Activated CD4-positive, CD25-positive, alpha-beta regulatory T cell treated with anti-CD3 and anti-CD28 coated beads, Interleukin-2, amount 50 U/mL, for 72 hours (primary cell): ENCODE data around the gene C11orf58.

ENCODE experiments used
- DNase-seq: peaks from one replicate; pipeline ENCODE4 v3.0.0; 2021

C11orf58 gene

DNA sequence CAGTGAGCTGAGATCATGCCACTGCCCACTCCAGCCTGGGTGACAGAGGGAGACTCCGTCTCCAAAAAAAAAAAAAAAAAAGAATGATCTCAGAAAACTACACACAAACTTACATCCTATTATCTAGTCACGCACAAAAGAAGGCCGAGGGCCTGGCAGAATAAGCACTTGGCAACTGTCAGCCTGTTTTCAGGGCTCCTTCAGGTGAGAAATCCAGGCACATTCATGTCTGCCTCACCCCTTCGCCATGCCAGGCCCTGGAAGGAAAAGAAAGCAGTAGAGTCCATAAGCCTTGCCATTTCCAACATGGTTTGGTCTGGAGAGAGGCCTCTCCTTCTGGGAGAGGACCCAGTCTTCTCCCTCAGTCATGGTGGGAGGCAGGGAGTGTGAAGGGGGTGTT, 30.9 kb downstream of the C11orf58 start:
- no peak for DNase-seq

DNA sequence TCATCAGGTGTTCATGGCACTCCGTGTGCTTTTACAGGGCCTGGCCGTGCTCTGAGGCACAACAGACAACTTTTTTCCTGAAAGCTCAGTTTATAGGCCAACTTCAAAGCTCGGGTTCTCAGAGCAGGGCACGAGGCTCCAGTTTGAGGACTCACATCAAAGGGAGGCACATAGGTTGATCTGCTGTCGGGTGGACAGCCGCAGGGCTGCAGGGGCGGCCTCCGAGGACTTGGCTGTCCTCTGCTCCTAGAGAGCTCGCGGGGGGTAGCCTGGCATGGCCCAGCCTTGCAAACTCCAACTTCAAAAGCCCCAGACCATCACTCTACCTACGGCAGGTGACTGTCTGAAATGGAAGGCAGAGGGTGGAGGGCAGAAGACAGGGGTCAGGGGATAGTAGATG, 31.6 kb downstream of the C11orf58 start:
- no peak for DNase-seq

DNA sequence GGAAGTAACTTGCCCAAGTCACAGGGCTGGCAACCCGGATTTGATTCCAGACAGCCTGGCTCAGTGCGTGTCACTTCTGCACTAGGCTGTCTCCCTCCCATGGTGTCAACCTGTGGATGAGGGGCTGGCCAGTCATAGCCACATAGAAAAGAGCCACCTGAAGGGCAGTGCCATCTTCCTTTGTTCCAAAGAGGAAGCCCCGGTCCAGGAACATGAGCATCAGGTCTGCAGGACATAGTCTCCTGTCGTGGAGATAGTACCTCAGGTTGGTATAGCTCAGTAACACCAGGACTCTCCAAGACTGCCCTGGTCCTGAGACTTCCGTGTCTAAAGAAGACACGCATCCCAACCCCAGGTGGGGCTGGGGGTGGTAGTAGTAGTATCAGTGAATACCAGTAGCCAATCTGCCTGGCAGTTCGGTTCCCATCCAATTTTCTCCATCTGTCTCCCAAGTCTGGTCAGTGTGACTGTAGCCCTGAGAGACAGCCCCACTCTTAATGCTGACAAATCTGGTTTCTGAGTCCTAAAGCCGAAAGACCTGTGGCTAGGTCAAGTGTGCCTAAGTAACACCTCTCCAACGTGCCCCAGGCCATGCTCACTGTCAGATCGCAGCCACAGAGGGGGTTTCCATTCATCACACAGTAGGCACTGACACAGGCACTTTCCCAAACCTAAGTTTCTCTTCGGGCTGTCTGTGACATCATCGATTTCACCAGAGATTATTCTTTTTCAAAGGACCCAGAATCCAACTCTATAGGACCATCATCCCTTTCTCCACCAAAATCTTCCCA, 33.1 kb downstream of the C11orf58 start:
- no peak for DNase-seq

DNA sequence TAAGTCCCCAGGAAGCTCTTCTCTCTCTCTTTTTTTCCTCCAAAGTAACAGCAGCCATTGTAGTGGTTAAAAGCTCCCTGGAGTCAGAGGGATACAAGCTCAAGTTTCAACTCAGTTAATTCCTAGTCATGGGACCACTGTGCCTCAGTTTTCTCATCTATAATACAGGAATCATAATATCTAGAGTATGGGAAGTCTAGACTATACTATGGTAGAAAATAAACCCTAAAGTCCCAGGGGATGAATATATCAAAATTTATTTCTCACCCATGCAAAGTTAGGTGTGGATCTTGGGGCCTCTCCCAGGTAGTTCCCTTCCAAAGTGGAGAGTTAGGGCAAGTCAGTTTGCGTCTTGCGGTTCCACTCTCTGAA, 33.7 kb downstream of the C11orf58 start:
- DNase-seq: no peak

DNA sequence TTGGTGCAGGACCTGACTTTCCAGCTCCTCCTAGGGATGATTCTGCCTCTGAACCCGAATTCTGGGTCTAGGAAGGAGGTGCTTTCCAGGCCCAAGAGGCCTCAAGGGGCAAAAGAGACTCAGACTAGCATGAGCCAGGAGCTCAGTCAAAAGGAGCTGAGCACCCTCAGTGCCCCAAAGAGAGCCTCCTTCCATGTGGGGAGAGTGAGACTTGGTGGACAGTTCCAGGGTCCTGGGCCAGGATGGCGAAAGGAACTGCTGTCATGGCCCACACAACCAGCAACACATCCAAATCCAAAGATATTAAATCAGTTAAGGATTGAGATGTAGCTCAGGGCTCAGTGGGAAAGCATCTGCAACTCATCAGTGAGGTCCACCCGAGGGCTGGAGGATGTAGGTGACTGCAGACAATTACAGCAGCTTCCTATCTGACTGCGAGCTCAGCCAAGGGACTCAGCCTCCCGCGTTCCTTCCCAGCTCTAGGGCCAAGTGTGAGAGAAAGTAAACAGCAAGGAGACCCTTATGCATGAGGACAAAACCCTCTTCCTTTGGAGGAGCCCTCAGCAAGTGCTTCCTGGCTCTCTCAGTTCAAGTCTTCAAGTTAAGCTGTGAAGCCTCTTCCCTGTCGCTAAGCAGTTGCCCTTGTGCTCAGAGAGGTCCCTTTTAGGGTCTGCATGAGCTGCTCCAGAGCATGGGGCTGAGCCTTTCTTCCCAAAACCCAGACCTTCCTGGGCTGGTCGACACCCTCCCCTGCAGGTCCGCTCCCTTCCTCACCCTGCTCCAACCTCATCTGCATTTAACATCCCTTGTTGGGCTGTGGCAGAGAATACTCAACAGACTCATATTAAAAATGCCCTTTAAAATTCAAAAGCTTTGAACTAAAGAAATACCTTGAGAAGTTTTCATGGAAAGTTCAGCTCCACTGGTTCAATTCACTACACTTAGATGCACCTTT, 35.8 kb downstream of the C11orf58 start:
- no peak for DNase-seq

DNA sequence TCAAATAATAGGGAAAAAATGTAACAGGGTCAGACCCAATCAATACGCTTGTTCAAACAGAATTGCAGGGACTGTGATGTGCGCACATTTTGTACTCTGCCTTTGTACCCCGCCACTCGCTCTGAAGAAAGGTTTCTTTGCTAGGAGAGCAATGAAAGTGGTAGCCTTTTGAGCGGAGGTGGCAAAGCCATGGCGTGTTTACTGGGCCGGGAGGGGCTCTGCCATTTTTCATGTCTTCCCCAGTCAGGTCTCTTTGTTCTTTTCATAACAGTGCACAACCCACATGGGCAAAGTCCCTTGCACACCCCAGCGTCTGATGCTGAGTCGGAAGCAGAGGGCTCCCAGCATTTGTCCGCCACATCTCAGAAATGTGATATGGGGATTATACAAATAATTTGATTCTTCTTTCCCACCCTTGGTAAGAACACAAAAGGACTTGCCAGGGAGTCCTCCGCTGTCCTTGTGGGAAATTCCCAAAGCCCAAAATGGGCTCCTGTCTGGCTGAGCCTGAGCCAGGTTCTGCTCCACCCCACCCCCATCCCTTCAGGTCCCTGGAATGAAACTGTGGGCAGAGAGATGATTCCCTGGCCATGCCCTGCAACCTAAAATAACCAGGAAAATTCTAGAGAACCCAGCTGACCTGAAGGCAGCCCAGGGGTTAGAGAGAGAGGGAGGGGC, 36.6 kb downstream of the C11orf58 start:
- DNase-seq: no peak

DNA sequence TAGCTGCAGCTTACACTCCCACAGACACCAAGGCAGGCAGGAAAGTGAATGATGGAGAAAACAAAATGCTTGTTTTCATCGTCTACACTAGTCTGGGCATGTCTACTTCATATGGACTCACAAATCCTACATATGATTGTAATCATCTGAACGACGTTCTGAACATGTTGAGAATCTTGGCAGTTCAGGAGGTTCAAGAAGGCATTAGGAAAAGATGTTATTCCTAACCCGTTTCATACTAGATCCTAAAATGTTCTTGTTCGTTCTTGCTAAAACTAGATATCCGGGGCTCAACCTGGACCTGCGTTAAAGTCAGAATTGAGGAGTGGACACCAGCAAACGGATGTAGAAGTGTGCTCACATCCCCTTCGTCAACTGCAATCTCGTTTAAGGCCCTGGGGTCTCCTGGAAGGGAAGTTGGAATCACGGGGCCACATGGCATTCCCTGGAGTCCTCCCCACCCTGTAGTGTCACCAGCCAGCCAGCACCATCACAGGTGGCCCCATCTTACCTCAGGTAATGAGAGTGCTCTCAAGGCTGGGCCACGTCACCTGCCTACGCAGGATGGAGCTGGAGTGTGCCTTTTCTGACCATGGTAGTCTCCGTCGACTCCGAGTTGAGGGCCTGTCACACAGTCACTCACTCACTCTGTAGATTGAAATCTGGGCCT, 37.3 kb downstream of the C11orf58 start:
- DNase-seq: no peak

DNA sequence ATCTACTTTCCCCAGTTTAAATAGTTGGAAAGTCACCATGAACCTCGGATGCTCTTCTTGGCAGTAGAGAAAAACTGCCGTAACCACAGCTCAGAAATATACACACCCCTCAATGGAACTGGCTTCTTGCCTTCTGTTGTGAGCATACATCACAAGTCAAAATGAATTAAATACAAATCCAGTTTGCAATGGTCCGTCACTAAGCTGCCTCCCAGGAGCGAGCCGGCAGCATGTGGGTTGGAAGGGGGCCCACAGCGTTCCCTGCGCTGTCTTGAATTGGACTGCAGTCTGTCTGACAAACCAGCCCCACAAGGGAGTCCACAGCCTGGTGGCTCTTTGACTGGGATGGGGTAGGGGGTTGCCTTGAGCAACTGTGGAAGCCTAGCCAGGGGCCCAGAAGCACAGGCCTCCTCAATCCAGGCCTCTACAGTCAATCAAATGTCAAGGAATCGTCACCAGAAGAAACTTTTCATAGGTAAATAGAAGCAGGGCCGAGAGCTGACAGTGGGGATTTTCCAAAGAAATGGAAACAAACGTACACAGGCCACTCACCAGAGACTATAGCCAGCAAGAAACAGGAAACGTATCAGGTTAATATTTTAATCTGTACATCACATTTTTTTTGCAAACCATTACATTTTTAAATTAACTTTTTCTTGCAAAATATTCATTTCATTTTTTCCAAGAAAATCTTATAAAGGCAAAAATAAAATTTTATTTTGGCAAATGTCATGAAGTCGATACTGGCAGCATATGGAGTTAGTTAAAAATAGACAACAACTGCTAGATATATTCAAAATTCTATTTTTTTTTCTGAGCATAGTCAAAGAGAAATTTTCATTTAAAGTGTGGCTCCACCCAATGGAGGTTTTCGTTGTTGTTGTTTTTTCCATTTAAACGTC, 38.5 kb downstream of the C11orf58 start:
- DNase-seq: no peak

DNA sequence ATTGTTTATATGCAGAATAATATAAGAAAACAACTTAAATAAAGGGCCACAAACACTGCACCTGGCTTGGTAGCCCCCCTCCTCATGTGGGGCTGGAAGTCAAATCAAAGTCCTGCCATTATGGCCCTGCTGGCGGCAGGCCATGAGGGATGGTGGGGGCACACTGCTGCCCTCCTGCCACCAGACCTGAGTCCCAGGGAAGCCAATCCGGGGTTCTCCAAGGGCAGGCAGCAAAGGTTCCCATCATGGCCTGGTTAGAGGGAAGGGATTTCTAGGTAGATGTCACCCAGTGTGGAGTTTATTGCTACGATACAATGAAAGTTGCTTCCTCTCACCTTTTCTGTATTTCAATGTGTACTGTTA, 39.1 kb downstream of the C11orf58 start:
- DNase-seq: no peak

DNA sequence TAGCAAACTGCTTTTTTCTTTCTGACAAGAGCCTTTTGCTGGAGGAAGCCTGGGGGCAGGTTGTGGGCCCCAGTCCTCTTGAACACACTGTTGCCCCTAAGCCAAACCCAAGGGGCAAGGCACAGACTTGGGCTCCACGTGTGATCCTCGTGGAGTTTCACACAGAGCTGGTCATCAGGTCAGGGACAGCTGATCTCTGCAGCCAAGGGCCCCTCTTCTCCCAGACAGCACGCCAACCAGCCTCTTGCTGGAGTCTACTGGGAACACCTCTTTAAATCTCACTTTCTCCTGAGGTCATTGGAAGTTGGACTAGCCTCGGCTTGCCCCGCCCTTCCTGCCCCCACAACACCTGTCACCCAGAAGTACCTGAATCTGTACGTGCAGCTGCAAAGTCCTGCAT, 39.8 kb downstream of the C11orf58 start:
- DNase-seq: no peak

DNA sequence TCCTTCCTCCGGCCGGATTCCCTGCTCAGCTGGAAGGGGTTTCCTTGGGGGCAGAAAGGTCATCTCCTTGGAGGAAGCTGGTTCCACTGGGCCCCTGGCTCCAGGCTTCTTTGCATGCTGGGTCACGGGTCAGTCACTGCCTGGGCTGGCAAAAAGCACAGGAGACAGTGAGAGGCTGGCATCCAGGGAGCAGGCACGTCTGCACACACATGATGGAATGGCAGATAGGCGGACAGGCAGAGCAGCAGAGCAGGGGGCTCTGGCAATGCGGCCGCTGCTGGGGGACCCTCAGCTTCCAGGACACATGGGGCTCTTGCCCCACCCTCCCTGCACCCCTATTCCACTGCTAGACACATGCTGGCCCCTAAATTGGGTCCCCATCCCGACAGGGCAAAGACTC, 40.4 kb downstream of the C11orf58 start:
- no peak for DNase-seq

DNA sequence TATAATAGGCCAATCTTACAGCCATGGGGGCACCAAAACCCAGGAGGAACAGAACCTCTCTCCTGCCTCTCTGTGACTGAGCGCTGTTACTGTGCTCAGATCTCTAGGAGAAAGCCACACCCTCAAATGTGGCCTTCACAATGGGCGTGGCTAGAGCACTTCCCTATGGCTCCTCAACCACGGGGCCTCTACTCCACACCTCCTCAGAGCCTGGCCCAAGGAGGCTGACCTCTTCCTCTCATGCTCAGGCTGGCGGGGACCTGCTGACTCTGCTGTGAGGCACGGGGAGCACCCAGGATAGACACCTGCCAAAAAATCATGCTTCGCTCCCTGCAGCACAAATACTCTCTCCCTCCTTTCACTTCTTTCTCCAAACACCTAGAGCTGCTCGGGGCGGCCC, 41.0 kb downstream of the C11orf58 start:
- DNase-seq: no peak

DNA sequence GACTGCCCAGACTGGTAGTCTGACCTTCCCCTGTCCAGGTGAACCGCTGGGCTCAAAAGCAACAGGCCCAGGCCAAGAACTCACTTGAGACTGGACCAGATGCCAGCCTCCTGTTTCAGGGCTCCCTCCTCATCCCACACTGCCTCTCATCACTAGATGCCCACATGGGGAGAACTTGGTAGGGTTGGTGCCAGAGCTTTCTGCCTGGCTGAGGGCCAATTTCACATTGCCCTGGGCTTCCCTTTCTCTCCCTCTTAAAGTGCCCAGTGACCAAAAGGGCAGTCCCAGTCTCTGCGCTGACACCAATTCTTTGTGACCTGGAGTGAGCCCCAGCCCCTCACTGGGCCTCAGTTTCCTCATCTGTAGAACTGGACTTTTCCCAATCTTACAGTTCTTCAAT, 41.7 kb downstream of the C11orf58 start:
- no peak for DNase-seq

DNA sequence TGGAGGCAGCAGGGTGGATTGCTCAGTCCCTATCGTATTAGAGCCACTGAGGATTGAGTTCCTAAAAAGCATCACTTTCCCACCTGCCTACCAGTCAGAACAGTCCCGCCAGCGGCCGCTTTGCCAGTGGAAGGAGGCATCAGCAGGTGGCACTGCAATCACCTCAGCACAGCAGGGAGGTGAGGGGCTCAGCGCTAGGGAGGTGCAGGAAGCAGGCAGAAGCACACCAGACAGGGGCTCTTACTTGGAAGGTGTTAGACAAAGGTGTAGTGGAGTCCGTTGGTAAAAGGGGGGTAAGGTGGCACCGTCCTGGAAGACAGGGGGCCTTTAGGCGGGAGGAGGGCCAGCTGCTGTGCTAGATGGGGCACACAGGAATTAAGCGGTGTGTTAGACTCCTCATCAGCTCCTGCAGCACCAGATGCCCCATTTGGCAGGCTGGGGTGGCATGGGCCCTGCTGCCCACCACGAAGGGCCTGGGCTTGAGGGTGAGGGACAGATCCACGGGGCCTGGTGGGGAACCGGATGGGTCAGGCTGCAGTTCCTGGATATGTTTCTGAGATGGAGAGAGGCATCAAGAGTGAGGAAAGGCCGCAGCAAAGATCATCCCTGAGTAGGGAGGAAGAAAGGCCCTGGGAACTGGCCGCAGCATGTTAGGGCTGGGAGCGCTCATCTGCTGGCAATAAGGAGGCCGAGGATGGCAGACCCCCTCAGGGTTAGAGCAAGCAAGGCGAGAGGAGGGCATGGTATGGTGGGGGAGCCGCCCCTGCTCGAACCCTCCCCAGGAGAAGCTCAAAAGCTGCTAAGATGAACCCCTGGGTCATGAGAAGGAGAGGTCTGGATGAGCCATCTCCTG, 42.5 kb downstream of the C11orf58 start:
- no peak for DNase-seq

DNA sequence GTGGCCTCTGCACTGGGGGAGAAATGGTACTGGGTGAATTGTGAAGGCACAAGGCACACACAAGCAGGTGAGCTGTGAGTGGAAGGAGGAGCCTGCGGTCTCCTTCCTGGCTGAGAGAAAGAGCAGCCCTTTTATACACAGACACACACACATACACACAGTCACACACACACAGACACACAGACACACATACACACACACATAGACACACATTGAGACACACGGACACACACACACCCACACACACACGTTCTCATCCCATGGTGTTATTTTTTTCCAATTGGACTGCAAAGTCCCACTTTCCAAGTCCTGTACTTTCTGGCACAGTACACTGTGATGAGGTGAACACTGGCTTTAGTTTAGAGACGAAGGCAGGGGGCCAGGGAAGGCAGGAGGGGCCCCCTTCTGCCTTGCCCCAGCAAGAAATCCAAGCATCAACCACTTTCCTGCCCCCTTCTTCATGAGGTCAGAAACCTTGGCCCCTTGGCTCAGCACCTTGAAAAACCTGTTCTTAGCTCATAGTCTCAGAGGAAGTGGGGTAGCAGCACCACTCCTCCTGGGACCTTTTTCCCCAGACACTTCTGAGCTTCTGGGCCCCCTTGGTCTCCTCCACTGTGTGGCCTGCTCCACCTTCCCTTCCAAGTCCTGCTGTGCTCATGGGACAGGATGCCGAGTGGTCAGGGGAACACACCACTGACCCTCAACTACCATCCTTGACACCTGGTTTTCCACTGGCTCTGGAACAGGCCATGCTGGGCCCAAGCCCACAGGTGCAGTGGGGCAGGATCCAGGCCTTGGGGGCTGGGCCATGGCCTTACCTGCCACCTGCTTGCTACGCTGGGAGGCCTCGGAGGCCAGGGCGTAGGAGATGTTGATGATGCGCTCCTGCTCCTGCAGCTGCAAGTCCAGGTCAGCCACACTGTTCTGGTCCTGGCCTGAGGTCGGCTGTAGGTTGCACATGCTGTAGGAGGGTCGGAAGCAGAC, 43.8 kb downstream of the C11orf58 start:
- DNase-seq: no peak

DNA sequence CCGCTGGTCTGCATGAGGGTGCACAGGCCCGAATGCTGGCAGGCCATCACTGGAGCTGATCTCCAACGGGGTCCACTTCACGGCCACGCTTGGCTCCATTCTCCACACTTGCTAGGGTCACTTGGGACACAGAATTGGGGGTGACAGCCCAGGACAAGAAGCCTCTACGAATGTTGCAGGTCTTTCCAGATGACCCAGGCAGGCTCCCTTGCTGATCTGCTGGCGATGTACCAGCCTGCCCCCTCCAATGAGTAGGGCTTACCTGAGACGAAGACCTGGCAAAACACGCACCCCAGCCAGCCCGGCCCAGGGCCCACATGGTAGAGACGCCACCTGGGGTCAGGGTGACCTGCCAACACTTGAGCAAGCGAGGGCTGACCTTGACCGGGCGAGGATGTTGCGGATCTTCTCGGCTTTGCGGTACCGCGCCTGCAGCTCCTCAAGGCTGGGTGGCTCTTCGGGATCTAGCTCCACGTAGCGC, 44.9 kb downstream of the C11orf58 start:
- DNase-seq: no peak

DNA sequence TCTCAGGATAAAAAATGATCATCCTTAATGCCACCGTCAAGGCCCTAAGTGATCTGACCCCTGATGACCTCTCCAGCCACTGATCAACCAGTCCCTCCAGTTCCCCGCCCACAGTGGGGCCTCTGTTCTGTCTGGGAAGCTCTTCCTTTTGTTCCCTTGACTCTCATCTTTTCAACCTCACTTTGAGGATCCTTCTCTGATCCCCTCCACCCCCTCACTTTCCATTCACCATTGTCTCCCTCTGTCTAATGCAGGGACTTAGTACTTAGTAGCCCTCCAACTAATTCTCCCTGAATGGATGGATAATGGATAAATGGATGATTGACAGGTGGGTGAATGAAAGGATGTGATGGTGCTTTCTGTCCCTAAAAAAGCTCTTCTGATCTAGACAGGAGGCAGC, 45.6 kb downstream of the C11orf58 start:
- DNase-seq: no peak

DNA sequence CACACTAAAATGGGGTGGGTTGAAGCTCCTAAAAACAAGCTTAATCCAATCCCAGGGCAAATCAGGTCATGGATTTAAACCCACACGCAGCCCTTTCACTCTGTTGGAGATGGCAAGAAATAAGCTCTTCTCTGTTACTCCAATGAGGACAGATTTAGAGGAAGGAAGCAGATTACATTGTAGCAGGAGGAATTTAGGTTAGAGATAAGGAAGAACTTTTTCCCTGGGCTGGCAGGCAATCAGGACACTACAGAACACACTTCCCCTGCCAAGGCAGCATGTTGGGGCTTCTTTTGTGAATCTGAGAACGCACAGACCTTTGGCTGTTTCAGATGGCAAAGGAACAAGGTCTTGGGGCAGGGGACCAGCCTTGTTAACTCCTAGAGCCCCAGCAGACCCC, 46.2 kb downstream of the C11orf58 start:
- no peak for DNase-seq

DNA sequence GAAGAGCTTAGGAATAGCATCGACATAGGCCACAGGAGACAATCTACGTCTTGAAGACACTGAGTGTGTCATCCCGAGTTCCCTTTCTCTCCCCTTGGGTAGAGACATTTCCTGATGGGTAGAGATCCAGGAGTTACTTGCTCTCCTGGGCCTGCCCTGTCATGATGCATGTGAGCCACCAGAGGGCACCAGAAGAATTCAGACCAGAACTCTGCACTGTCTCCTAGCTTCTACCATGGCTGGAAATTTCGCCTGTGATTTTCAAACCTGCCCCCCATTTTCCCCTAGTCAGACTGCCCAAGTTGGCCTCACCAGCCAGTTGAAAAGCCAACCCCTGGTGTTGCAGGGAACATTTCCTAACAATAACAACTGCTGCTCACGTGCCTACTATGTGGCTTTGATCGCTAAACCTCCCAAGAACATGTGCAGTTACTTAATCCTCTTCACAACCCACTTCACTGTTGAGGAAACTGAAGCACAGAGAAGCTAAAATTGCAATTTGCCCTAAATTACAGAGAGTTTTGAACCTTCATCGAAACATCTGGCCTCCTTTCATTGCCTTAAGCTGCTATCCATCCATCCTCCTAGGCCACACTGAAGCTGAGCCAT, 47.2 kb downstream of the C11orf58 start:
- peak; percentile 55 for DNase-seq
